GM19043 (cell line): ENCODE data around the gene KRT75.
"Not testable (repeated sequence)": the region's sequence is repeated elsewhere in the genome, so short reads cannot be mapped to it uniquely, and the experiment has no call there.

Experiments used
- ATAC-seq: cut with Tn5 transposase; IDR thresholded peaks from one replicate; pipeline ENCODE4 v1.9.1; 2021; ENCODE audit warnings: low read depth; ENCODE audit not compliant: unreplicated experiment

The KRT75 gene

GRCh38 chr12:52434081-52434733, at the start of gene KRT75:
Gene KRT75 (minus strand): TSS chr12:52434371. CDS start chr12:52434304, 67 bp downstream.
- ATAC-seq, result no peak

DNA sequence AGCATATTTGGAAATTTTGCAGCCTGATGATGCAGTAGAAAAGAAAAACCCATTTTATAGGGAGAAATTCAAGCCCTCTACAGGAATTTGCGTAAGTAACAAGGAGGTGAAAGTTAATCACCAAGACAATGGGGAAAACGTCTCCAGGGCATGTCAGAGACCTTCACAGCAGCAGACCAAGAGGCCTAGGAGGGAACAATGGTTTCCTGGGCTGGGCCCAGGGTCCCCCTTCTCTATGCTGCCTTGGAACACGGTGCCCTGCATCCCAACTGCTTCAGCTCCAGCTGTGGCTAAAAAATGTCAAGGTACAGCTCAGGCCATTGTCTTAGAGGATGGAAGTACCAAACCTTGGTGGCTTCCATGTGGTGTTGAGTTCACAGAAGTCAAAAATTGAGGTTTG, 45.9 kb upstream of the KRT75 start:
- no peak for ATAC-seq

GRCh38 chr12:52477651-52478050, 43.5 kb upstream of the KRT75 start:
- ATAC-seq, result no peak

DNA sequence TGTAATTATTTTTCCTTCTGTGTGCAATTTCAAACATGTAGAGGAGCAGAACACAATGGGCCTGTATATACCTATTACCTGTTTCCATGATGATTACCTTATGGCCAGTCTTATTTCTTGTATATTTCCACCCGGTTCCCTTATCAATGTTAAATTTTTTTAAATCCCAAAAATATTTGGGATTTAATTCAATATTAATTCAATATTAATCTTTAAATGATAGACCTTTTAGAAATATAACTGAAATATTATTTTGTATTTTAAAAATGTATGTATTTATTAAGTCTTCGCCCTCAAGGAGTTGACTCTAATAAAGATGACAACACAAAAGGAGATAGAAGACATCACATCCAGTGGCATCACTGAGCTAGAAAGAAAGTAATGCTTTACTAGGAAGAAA, 40.0 kb upstream of the KRT75 start:
- no peak for ATAC-seq

DNA sequence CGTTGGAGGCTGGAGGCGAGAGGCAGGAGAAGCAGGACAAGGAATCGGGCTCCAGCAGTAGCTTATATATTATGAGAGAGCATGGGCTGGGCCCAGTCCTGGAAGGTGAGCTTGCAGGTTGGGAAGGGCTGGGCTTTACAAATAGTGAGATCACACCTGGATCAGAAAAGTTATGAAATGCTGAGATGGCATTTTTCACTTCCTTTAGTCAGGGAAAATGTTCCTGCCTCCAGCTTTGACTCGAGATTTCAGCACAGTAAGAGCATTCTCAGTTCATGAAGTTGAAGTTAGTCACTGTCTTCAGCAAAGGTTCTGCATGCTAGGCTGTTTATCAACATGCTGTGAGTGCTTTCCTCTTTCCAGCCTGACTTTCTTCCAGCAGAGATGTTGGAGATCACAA, 39.6 kb upstream of the KRT75 start, which contains the start of gene KRT6C:
Gene KRT6C (minus strand): TSS at position 38 of the 400 bp plus-strand sequence. CDS start 68 bp downstream, outside the sequence.
- ATAC-seq, result no peak

- ATAC-seq, result no peak
Observed at GRCh38 chr12:52469853-52470252, 35.7 kb upstream of the KRT75 start.

GRCh38 chr12:52464897-52465296, 30.7 kb upstream of the KRT75 start:
- no peak for ATAC-seq

DNA sequence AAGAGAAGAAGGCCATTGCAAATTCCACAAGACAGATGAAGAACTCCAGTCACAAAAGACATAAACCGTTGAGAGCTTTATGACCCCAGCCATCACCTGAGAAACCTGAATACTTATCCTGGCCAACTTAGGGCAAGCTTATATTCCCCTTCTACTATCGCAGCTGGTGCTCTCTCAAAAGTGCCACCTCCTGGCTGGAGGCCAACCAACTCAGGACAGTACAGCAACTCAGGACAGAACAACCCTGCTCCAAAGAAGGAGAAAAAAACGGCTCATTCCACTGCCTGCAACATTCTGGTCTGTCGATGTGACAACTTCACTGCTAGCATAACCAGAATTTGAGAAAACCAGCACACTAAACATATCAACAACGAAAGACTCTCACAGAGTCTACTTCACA, 27.5 kb upstream of the KRT75 start:
- no peak for ATAC-seq

DNA sequence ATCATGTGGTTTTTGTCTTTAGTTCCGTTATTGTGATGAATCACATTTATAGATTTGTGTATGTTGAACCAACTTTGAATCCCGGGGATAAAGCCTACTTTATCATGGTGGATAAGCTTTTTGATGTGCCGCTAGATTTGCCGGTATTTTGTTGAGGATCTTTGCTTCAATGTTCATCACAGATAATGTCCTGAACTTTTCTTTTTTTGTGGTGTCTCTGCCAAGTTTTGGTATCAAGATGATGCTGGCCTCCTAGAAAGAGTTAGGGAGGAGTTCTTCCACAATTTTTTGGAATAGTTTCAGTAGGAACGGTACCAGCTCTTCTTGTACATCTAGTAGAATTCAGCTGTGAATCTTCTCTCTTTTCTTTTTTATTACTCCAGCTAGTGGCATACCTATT, 24.7 kb upstream of the KRT75 start:
- ATAC-seq, result no peak

GRCh38 chr12:52455821-52456220, 21.6 kb upstream of the KRT75 start:
- ATAC-seq, result no peak

DNA sequence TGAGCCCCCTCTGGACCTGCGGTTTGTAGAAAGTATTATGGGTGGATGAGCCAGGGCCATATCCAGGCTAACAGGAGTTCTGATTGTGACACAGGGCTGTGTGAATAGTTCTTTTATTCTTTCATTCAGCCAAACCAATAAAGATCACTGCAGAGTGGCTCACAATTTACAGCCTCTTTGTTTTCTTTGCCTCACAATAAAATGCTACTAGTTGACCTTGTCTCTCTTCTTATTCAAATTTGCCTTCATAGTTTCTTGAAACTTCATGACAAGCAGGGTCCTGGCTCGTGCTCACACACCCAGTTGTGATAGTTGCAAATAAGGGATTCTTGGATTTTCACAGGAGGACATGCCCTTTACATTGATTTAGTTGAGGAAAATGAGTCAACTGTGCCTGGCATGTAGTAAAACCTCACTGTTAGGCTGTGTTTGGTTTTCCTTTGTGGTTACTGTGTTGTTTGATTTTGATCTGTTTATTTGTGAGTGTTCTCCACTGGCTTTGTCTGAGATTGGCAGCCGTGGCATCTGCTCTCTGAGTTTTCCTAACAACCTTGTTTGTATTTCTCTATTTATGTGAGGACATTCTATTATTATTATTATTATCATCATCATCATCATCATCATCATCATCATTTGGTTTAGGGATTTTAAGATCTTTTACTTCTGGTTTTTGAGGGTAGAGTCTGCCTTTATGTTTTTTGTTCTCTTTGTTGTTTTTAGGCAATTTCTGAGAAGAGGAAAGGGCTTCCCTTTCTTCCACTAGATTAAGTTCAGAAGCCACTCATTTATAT, 20.4 kb upstream of the KRT75 start:
- no peak for ATAC-seq

DNA sequence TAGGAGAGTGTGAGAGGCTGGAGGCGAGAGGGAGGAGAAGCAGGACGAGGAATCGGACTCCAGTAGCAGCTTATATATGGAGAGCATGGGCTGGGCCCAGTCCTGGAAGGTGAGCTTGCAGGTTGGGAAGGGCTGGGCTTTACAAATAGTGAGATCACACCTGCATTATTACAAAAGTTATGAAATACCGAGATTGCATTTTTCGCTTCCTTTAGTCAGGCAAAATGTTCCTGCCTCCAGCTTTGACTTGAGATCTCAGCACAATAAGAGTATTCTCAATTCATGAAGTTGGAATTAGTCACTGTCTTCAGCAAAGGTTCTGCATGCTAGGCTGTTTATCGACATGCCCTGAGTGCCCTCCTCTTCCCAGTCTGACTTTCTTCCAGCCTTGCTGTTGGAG, 17.9 kb upstream of the KRT75 start, which contains the start of gene KRT6B:
Gene KRT6B (minus strand): TSS at position 46 of the 400 bp plus-strand sequence. CDS start 68 bp downstream, outside the sequence.
- ATAC-seq, result no peak

DNA sequence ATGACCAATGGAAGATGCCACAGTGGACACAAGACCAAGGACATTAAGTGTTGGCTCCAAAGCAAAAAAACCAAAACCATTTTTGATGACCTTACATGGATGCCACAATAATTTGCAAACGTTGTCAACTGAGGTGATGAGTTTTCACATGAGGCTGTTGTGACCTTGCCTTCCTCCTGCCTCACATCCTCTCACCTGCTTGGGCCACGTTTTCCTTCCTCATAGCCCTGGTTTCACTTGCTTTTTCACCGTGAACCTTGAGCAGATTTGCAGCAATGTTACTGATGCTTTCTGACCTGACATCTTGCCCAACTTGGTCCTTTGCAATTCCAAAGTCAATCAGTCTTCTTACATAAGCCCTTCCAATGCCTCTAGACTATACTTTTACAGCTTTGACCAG, 14.1 kb upstream of the KRT75 start:
- no peak for ATAC-seq

- ATAC-seq, result not testable (repeated sequence)
Observed at GRCh38 chr12:52447196-52447595, 13.0 kb upstream of the KRT75 start.

- ATAC-seq, result no peak
Observed at GRCh38 chr12:52446367-52447045, 12.3 kb upstream of the KRT75 start.

- ATAC-seq, result no peak
Observed at GRCh38 chr12:52445876-52446275, 11.7 kb upstream of the KRT75 start.

GRCh38 chr12:52444647-52445595, 10.8 kb upstream of the KRT75 start:
- ATAC-seq, result no peak

- no peak for ATAC-seq
Observed at GRCh38 chr12:52443966-52444365, 9.8 kb upstream of the KRT75 start.

DNA sequence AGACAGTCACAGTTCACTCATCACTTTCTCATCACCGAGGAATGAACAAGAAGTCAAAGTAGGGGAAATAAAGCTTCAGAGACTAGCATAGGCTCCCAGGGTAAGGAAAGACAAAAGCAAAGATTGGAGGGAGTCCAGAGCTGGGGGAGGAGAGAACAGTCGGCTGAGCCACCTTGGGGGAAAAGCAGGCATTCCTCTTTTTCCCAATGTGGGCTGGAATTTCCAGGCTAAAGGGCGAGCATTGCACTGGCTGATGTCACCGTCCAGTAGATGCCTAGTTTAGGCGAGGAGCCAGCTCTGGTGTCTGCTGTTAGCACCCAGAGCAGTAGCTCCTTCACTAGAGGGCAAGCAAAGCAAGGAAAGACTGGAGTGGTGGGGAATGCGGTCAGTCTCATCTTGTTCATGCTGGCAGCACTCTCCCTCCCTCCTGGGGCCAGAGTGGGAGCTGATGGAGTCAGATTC, 8.5 kb upstream of the KRT75 start:
- ATAC-seq, result no peak

GRCh38 chr12:52441320-52441911, 7.2 kb upstream of the KRT75 start:
- no peak for ATAC-seq
